Measurements from ENCODE around the gene DOCK3.

DNA sequence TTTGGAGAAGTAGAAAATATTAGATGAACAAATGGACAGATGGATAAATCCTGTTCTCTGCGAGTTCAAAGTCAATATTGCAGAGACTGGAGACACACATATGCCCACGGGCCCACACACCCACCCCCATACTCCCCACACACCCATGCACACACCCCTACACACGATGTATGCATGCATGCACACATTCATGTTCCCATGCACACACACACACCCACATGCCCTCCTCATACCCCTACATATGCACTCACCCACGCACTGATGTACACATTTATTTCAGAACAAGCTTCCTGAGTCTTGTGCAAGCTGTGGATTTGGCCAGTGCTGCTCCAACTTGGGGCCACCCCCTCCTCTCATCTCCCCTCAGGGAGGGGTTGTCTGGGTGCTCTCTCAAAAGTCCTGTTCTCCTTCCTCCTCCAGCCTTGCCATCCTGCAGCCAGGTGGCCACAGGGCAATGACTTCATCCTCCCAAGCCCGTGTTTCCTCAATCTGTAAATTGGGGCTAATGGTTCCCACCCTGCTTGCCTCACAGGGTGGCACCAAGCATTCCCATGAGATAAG, 41.4 kb upstream of the DOCK3 start:
- TF ChIP-seq, protein P1, sequence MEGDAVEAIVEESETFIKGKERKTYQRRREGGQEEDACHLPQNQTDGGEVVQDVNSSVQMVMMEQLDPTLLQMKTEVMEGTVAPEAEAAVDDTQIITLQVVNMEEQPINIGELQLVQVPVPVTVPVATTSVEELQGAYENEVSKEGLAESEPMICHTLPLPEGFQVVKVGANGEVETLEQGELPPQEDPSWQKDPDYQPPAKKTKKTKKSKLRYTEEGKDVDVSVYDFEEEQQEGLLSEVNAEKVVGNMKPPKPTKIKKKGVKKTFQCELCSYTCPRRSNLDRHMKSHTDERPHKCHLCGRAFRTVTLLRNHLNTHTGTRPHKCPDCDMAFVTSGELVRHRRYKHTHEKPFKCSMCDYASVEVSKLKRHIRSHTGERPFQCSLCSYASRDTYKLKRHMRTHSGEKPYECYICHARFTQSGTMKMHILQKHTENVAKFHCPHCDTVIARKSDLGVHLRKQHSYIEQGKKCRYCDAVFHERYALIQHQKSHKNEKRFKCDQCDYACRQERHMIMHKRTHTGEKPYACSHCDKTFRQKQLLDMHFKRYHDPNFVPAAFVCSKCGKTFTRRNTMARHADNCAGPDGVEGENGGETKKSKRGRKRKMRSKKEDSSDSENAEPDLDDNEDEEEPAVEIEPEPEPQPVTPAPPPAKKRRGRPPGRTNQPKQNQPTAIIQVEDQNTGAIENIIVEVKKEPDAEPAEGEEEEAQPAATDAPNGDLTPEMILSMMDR (IDR thresholded peaks at IDR 0.05): no peak
- no peak for TF ChIP-seq RFX5 (IDR thresholded peaks at IDR 0.05)
- TF ChIP-seq HDAC2 (IDR thresholded peaks at IDR 0.05): no peak
- TF ChIP-seq MYC (IDR thresholded peaks at IDR 0.05; ENCODE audit: borderline replicate concordance, low read length): no peak

Data from A549 (cell line).